Tibial nerve (tissue), 3 donors: ENCODE measurements around the gene LGALS9.

Source experiments
- CTCF ChIP-seq, 5 experiments: fragments of 200-600 bp in 3 of 5; fragments of 450-650 bp in 2 of 5; sonication (generic) in 3 of 5; IDR thresholded peaks; one replicate each; pipeline ENCODE4 v1.5.1; 2016 to 2019; ENCODE audit warnings: antibody characterized with exemption in 5 of 5, mild to moderate bottlenecking in 3 of 5, moderate library complexity in 2 of 5
- POLR2A ChIP-seq, 2 donors: fragments of 450-650 bp; IDR thresholded peaks; one replicate each; pipeline ENCODE4 v1.6.1; 2017; ENCODE audit warnings: antibody characterized with exemption in 2 of 2, mild to moderate bottlenecking in 2 of 2, moderate library complexity in 2 of 2

- no peak for TF ChIP-seq POLR2A (IDR thresholded peaks at IDR 0.05)
- TF ChIP-seq CTCF (IDR thresholded peaks at IDR 0.05): no peak
Observed at GRCh38 chr17:27644586-27644985, 13.6 kb downstream of the LGALS9 start.
